Ectodermal cell (in vitro differentiated cells): ENCODE results near the gene VPS52.
"Not testable (repeated sequence)": the region's sequence is repeated elsewhere in the genome, so short reads cannot be mapped to it uniquely, and the experiment has no call there.

ENCODE experiments used
- H3K27ac ChIP-seq: 2 replicates; pipeline ENCODE4 v1.7.0; 2013; ENCODE audit warnings: mild to moderate bottlenecking, low read depth, low read length; ENCODE audit not compliant: insufficient read depth, poor library complexity, severe bottlenecking
- H3K27me3 ChIP-seq: 2 replicates; pipeline ENCODE4 v1.7.0; 2013; ENCODE audit warnings: mild to moderate bottlenecking, low read length; ENCODE audit not compliant: insufficient read depth, control insufficient read depth, poor library complexity, severe bottlenecking
- H3K36me3 ChIP-seq: one replicate; pipeline ENCODE4 v1.7.0; 2013; ENCODE audit warnings: low read length; ENCODE audit not compliant: control insufficient read depth, insufficient read depth
- H3K4me1 ChIP-seq: one replicate; pipeline ENCODE4 v1.7.0; 2013; ENCODE audit warnings: low read length; ENCODE audit not compliant: control insufficient read depth, insufficient read depth
- H3K4me3 ChIP-seq: 2 replicates; pipeline ENCODE4 v1.7.0; 2013; ENCODE audit warnings: low read depth, low read length, control low read depth; ENCODE audit not compliant: insufficient read depth
- H3K9me3 ChIP-seq: 2 replicates; pipeline ENCODE4 v1.7.0; 2013; ENCODE audit warnings: mild to moderate bottlenecking, low read length, moderate library complexity; ENCODE audit not compliant: control insufficient read depth
- WGBS, 2 experiments: methylation state at CpG; one replicate each; pipeline ENCODE4 v1.1.7; 2013; ENCODE audit warnings: missing lambda C conversion rate in 2 of 2; 5-methylcytosine and 5-hydroxymethylcytosine counted together

VPS52 gene

DNA sequence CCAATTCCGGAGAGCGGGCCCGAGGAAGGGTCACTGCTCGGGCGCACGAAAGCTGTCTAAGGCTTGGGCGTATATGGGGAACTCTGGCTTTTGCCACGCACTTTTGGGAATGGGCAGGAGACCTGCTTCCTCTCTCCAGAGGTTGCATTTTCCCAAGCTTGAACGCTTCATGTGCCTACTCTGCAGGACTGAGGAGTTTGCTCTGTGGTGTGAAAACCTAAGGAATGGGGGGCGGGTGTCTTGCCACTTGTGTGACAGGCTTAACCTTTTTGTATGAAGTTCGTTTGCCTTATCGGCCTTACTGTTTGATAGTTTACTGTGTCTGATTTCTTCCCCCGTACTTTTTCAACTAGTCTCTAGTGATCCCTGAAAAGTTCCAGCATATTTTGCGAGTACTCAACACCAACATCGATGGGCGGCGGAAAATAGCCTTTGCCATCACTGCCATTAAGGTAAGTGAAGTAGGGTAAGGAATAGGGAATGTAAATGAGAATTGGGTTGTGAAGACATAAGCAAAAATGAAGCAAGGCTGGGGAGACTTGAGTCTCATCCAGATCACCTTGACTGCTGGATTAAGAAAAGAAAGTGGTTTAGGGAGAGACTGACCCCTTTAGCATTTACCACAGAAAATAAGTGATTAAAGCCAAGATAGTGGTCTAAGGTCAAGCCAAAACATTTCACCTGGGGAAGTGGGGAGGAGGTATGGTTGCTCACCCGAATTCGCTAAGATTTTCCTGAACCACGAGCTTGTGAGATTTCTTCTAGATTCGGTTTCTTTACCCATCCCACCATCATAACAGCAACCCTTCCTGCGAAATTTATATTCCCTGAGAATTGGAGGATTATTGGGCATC lies 826 bp upstream of the VPS52 start:
- WGBS, 2 experiments, result 3% methylated on average over 18 to 19 of the region's 22 CpGs
- peaks cover 26% of the 10 kb centered on the region for H3K4me1 ChIP-seq
- peaks cover 35% of the 10 kb centered on the region for H3K36me3 ChIP-seq
- H3K9me3 ChIP-seq, result no peaks in the 10 kb centered on the region
- H3K4me3 ChIP-seq, result peak overlapping the region; percentile 99
- no peaks in the 10 kb centered on the region for H3K27me3 ChIP-seq
- peak overlapping the region; percentile 90 for H3K27ac ChIP-seq

DNA sequence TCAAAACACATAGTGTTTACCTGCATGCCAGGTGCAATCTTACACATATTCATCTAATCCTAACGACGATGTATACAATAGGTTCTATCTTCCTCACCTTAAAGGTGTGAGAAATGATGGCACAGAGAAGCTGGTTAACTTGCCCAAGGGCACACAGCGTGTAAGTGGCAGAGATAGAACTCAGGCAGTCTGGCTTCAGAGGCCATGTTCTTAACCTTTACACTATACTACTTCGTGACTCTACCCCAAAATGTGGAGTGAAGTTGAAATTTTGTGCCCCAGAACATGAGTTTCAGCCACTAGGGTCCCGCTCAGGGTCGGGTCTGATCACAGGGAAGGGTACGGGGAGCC lies 584 bp downstream of the VPS52 start:
- peak overlapping the region; percentile 99 for H3K4me3 ChIP-seq
- 1 to 6% methylated on average over 7 of the region's 7 CpGs for WGBS, 2 experiments
- peaks cover 48% of the 10 kb centered on the region for H3K36me3 ChIP-seq
- peaks cover 26% of the 10 kb centered on the region for H3K4me1 ChIP-seq
- H3K27ac ChIP-seq, result peak overlapping the region; percentile 90
- no peaks in the 10 kb centered on the region for H3K9me3 ChIP-seq
- no peaks in the 10 kb centered on the region for H3K27me3 ChIP-seq

DNA sequence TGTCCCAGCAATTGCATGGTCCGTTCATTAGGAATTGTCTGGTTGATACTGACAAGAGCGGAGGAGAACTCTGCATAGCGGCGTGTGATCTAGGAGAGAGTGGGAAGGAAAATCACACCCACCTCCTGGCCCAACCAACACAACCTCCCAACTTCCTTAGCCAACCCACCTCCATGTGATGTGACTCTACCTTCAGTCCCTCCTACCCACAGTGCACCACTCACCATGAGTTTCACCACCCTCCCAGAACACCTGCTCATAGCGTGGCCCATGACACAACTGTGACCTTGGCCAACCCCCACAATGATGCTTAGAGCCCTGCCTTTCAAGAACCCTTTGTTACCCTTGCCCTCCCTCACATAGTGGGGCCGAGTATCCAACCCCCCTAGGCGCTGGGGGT lies 7.7 kb downstream of the VPS52 start:
- WGBS, 2 experiments, result 93 to 95% methylated on average over 7 of the region's 7 CpGs
- Histone ChIP-seq H3K36me3 (peaks cover 29% of the 10 kb centered on the region), H3K27ac (no peak overlapping the region), H3K27me3 (no peaks in the 10 kb centered on the region), H3K9me3 (no peaks in the 10 kb centered on the region), H3K4me3 (no peak overlapping the region), H3K4me1 (no peaks in the 10 kb centered on the region)

DNA sequence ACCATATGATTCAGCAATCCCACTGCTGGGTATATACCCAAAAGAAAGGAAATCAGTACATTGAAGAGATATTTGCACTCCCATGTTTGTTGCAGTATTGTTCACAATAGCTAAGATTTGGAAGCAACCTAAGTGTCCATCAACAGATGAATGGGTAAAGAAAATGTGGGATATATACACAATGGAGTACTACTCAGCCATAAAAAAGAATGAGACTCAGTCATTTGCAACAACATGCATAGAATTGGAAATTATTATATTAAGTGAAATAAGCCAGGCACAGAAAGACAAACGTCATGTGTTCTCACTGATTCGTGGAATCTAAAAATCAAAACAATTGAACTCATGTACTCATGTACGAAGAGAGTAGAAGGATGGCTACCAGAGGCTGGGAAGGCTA lies 9.2 kb downstream of the VPS52 start:
- H3K36me3 ChIP-seq, result peaks cover 25% of the 10 kb centered on the region
- WGBS, 2 experiments, result 83 to 84% methylated on average over 3 of the region's 3 CpGs
- not testable (repeated sequence) for H3K4me1 ChIP-seq, H3K9me3 ChIP-seq, H3K27me3 ChIP-seq, H3K27ac ChIP-seq, H3K4me3 ChIP-seq

DNA sequence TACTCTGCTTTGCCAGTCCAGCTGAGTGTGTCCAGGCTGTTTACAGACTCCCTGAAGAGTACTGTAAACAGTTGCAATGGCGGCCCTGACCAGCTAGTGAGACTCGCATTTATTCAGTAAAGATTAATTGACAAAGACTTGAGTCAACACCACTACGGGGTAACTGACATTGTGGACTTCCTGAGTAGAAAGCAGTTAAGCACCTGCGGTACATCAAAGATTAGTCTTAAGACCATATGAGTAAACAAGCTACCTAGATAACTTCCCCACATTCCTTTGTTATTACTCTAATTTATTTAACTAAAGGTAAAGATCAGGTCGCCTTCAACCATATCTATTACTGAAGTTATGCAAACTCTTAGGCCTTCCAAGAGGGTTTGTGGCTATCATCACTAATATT lies 12.6 kb downstream of the VPS52 start:
- no peak overlapping the region for H3K27ac ChIP-seq
- WGBS, 2 experiments, result 93 to 96% methylated on average over 5 of the region's 5 CpGs
- H3K27me3 ChIP-seq, result no peaks in the 10 kb centered on the region
- no peak overlapping the region for H3K4me3 ChIP-seq
- H3K4me1 ChIP-seq, result no peaks in the 10 kb centered on the region
- H3K36me3 ChIP-seq, result peaks cover 9% of the 10 kb centered on the region
- no peaks in the 10 kb centered on the region for H3K9me3 ChIP-seq

DNA sequence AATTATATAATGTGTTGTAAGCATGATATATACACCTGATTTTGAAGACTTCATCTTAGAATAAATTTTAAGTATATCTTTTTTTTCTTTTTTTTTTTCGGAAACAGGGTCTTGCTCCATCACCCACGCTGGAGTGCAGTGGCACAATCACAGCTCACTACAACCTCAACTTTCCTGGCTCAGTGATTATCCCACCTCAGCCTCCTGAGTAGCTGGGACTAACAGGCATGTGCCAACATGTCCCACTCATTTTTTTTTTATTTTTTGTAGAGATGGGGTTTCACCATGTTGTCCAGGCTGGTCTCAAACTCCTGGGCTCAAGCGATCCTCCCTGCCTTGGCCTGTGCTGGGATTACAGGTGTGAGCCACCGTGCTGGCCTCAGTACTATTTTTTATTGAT lies 17.1 kb downstream of the VPS52 start:
- Histone ChIP-seq H3K4me3 (no peak overlapping the region), H3K4me1 (peaks cover 4% of the 10 kb centered on the region), H3K27me3 (no peaks in the 10 kb centered on the region), H3K9me3 (no peaks in the 10 kb centered on the region), H3K36me3 (peaks cover 9% of the 10 kb centered on the region), H3K27ac (no peak overlapping the region)
- WGBS, 2 experiments, result 90 to 94% methylated on average over 3 to 4 of the region's 4 CpGs

DNA sequence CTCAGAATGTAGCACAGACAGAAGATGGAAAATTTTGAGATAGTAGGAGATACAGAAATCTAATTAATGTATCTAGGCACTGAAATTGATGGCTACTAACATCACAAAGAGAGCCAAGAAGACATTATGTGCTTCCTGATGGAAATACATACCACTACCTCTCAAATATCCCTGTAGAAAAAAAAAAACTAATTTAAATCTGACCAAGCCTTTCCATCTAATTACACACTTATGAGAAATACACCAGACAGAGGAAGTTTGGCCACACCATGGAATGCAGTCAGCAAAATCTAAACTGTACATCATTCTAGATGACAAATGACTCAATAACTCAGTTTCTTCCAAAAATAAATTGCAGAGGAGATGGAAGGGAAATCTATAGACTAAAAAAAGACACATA lies 18.9 kb downstream of the VPS52 start:
- Histone ChIP-seq H3K9me3 (no peaks in the 10 kb centered on the region), H3K4me3 (no peak overlapping the region), H3K4me1 (peaks cover 8% of the 10 kb centered on the region), H3K36me3 (no peaks in the 10 kb centered on the region), H3K27ac (no peak overlapping the region), H3K27me3 (peaks cover 11% of the 10 kb centered on the region)

DNA sequence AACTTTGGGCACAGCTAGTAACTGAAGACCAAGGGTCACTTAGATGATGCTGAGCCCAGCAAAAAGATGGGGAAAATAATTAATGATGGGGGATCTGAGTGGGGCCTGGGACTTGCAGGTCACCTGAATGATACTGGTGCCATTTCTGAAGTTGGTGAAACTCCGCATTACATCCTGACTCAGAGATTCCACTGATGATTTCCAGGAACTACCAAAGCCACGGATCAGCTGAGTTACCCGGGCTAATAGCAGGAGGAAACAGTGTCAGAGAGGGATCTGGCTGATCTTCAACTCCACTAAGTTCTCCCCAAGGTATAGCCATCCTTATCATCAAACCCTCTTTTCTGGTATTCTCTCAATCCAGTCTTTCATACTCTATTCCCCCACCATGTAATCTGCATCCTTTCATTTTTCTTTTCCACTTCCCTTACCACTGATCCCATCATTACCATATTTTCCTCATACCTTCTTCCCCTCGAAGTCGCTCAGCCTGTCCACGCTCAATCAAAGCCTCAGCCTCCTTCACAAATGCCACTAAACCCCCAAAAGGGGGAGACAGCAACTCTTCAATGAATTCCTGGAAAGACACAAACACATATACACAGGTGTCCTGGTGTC lies 20.2 kb downstream of the VPS52 start:
- H3K27ac ChIP-seq, result no peak overlapping the region
- H3K4me1 ChIP-seq, result peaks cover 8% of the 10 kb centered on the region
- H3K36me3 ChIP-seq, result no peaks in the 10 kb centered on the region
- H3K9me3 ChIP-seq, result no peaks in the 10 kb centered on the region
- no peak overlapping the region for H3K4me3 ChIP-seq
- peaks cover 21% of the 10 kb centered on the region for H3K27me3 ChIP-seq
- 92 to 93% methylated on average over 6 of the region's 6 CpGs for WGBS, 2 experiments

DNA sequence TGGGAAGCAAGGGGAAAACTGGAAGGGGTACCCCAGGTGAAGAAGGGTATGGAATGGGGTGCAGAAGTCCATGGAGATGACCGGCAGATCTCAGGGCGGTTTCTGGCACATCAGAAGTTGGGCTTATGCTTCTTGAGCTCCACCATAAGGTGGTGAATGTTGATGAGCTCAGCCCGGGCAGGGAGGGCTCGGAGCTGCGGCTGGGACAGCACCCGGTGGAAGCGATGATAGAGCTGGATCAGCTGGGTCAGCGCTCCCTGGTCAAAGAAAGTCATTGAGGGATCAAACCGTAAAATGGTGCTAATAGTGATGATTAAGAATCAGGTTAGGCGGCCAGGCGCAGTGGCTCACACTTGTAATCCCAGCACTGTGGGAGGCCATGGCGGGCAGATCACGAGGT lies 20.9 kb downstream of the VPS52 start:
- Histone ChIP-seq H3K36me3 (no peaks in the 10 kb centered on the region), H3K4me3 (no peak overlapping the region), H3K4me1 (peaks cover 8% of the 10 kb centered on the region), H3K9me3 (no peaks in the 10 kb centered on the region), H3K27me3 (peaks cover 27% of the 10 kb centered on the region), H3K27ac (no peak overlapping the region)
- 95 to 97% methylated on average over 13 of the region's 13 CpGs for WGBS, 2 experiments

DNA sequence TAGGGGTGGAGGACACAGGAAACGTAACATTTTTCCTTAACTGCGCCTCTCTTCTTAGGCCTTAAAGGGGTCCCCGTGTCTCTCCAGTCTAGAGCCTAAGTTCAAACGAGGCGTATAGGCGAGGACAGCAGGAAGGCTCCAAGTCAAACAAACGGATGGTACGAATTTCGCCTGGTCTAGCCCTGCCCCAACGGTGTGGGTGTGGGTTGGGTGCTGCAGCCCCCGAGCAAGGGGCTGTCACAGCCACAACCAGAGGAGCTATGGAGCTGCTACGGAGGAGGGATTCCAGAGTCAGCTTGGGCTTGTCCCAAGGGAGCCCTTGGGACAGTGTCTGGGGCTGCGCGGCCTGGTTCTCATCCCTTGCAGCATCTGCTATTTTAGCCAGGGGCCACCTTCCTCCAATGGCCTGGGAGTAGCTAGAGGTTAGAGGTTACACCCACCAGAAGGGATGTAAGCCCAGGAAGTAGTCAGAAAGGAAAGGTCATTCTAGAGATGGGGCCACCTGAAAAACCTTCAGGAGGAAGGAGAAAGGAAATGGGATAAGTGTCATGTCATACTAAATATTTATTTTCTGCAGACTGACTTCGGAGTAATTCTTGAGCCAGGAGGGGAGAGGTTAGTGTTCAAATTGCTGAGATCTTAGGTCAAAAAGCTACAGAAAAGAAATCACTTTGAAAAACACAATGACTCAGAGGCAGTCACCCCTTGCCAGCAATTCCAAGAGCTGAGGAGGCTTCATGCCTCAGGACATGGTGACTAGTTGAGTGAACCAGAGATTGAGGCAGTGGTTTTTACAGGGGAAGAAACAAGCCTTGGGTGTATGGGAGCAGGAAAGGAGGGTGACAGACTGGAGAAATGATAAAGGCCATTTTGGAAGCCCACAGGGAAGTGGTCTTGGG lies 21.7 kb downstream of the VPS52 start:
- H3K9me3 ChIP-seq, result no peaks in the 10 kb centered on the region
- WGBS, 2 experiments, result 47% methylated on average over 15 of the region's 15 CpGs
- peak overlapping the region; percentile 39 for H3K4me3 ChIP-seq
- H3K36me3 ChIP-seq, result no peaks in the 10 kb centered on the region
- H3K27me3 ChIP-seq, result peaks cover 27% of the 10 kb centered on the region
- peak overlapping the region; percentile 65 for H3K27ac ChIP-seq
- peaks cover 8% of the 10 kb centered on the region for H3K4me1 ChIP-seq
